Measurements from ENCODE around the gene KRTAP10-4. TPM values are rescaled to one million over a fixed set of nuclear protein-coding genes. Genes with fewer than 3 reads are reported as not detected.

Gene KRTAP10-4
- total RNA-seq, 2 experiments from 2014 or later: not detected

DNA sequence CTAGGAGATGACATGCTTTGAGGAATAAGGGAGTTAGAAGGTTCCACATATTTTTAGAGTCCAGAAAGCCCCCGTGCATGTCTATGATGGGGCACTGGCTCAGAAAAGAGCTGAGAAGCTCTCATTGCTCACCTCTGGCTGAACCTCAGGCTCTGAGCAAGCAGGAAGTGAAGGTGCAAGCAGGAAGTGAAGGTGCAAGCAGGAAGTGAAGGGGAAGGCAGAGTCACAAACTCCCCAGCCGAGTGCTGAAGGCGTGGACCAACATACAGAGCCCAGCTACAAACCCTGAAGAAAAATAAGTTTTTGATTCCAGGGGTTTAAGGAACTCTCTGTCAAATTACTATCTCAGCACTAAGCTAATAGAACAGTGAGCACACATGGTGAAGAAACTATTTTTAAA is 45.4 kb downstream of the KRTAP10-4 start:
- peaks cover 27% of the 10 kb centered on the region for H3K36me3 Mint-ChIP-seq
- H3K27me3 Mint-ChIP-seq: no peaks in the 10 kb centered on the region
- H3K9me3 Mint-ChIP-seq: peaks cover 34% of the 10 kb centered on the region
- H3K4me1 Mint-ChIP-seq: peaks cover 24% of the 10 kb centered on the region
- peak; percentile 36 for DNase-seq
- peak overlapping the region; percentile 29 for H3K4me3 Mint-ChIP-seq
- H3K27ac Mint-ChIP-seq: peak overlapping the region; percentile 88

DNA sequence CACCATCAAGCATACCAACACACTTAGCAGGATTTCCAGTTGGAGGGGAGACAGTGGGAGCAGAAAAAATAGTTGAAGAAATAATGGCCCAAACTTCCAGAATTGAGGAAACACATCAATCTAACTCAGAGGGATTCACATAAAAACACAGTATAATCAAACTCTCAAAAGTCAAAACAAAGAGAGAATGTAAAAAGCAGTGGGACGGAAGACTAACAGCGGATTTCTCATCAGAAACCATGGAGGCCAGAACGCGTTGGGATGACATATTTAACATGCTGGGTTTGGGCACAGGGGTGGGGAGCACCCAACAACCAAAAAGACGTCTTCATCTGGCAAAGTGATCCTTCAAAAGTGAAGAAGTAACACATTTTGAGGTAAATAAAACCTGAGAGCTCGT is 46.4 kb downstream of the KRTAP10-4 start:
- H3K27ac Mint-ChIP-seq: no peak overlapping the region
- DNase-seq: no peak
- H3K36me3 Mint-ChIP-seq: peaks cover 35% of the 10 kb centered on the region
- no peak overlapping the region for H3K4me3 Mint-ChIP-seq
- peaks cover 24% of the 10 kb centered on the region for H3K4me1 Mint-ChIP-seq
- no peaks in the 10 kb centered on the region for H3K27me3 Mint-ChIP-seq
- peaks cover 43% of the 10 kb centered on the region for H3K9me3 Mint-ChIP-seq

DNA sequence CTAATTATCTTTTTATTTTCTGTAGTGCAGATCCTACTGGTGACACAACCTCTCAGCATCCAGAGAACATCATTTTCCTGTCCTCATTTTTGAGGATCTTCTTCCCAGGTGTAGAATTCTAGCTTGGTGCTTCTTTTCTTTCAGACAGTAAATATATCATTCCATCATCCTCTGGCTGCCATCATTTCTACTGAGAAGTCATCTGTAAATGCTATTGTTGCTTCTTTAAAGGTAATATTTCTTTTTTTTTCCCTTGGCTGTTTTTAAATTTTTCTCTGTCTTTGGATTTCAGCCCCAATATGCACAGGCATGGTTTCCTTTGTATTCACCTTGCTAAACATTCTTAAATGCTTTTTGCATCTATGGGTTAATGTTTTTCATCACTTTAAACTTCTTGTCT is 50.0 kb downstream of the KRTAP10-4 start:
- Mint-ChIP-seq H3K27me3 (no peaks in the 10 kb centered on the region), H3K4me3 (no peak overlapping the region), H3K4me1 (peaks cover 16% of the 10 kb centered on the region), H3K36me3 (peaks cover 32% of the 10 kb centered on the region), H3K9me3 (peaks cover 41% of the 10 kb centered on the region), H3K27ac (no peak overlapping the region)
- no peak for DNase-seq

Other genes with a start within 250 kb of the KRTAP10-4 start
- 10 to 100 TPM; 14.0 to 14.8 TPM for gene CFAP410, start 234.3 kb upstream of the KRTAP10-4 start, total RNA-seq
- 1 to 10 TPM; 2.9 to 3.7 TPM for gene TRPM2, start 220.1 kb upstream of the KRTAP10-4 start, total RNA-seq
- gene LRRC3, start 118.2 kb upstream of the KRTAP10-4 start, total RNA-seq: 1 to 10 TPM; 1.8 to 1.9 TPM
- not detected for gene KRTAP10-1, start 33.5 kb upstream of the KRTAP10-4 start, total RNA-seq
- gene KRTAP10-2, start 22.2 kb upstream of the KRTAP10-4 start, total RNA-seq: not detected
- not detected for gene KRTAP10-3, start 14.9 kb upstream of the KRTAP10-4 start, total RNA-seq
- not detected for gene KRTAP10-5, start 6.9 kb downstream of the KRTAP10-4 start, total RNA-seq
- not detected for gene KRTAP10-6, start 18.8 kb downstream of the KRTAP10-4 start, total RNA-seq
- not detected for gene KRTAP10-7, start 26.9 kb downstream of the KRTAP10-4 start, total RNA-seq
- gene KRTAP10-8, start 38.4 kb downstream of the KRTAP10-4 start, total RNA-seq: not detected
- gene KRTAP10-9, start 53.4 kb downstream of the KRTAP10-4 start, total RNA-seq: not detected
- not detected for gene KRTAP10-10, start 63.6 kb downstream of the KRTAP10-4 start, total RNA-seq
- gene KRTAP10-11, start 72.7 kb downstream of the KRTAP10-4 start, total RNA-seq: not detected
- gene KRTAP12-4, start 80.9 kb downstream of the KRTAP10-4 start, total RNA-seq: not detected
- gene KRTAP12-3, start 84.2 kb downstream of the KRTAP10-4 start, total RNA-seq: not detected
- not detected for gene KRTAP12-2, start 93.2 kb downstream of the KRTAP10-4 start, total RNA-seq
- gene KRTAP12-1, start 108.4 kb downstream of the KRTAP10-4 start, total RNA-seq: not detected
- not detected for gene KRTAP10-12, start 123.4 kb downstream of the KRTAP10-4 start, total RNA-seq
- gene TSPEAR, start 137.8 kb downstream of the KRTAP10-4 start, total RNA-seq: not detected
- 100 to 1,000 TPM; 115 to 124 TPM for gene UBE2G2, start 228.1 kb downstream of the KRTAP10-4 start, total RNA-seq
- gene SUMO3, start 244.3 kb downstream of the KRTAP10-4 start, total RNA-seq: 10 to 100 TPM; 90.5 to 92.5 TPM